Neural progenitor cell (in vitro differentiated cells): ENCODE data around the gene KAZALD1. TPM values are rescaled to one million over a fixed set of nuclear protein-coding genes. Genes with fewer than 3 reads are reported as not detected.

Experiments
- DNase-seq: peaks from one replicate; pipeline ENCODE4 v3.0.0-alpha.2; 2016; ENCODE audit warnings: low spot score
- H2AFZ ChIP-seq: fragments of 200-600 bp; sonication (generic); replicated peaks from 2 replicates; pipeline ENCODE4 v1.6.1; 2016; ENCODE audit warnings: antibody characterized with exemption
- H3F3A ChIP-seq: fragments of 200-600 bp; sonication (generic); 2 replicates; pipeline ENCODE4 v1.6.1; 2016; ENCODE audit warnings: antibody characterized with exemption, low read depth
- H3K27ac ChIP-seq: fragments of 200-600 bp; sonication (generic); 2 replicates; pipeline ENCODE4 v1.5.1; 2016; ENCODE audit warnings: mild to moderate bottlenecking
- H3K27me3 ChIP-seq: fragments of 200-600 bp; sonication (generic); 2 replicates; pipeline ENCODE4 v1.6.1; 2016; ENCODE audit warnings: mild to moderate bottlenecking, moderate library complexity
- H3K36me3 ChIP-seq: fragments of 200-600 bp; sonication (generic); 2 replicates; pipeline ENCODE4 v1.5.1; 2016
- H3K4me1 ChIP-seq: fragments of 200-600 bp; sonication (generic); 2 replicates; pipeline ENCODE4 v1.6.1; 2016; ENCODE audit warnings: mixed run types
- H3K4me2 ChIP-seq: fragments of 200-600 bp; sonication (generic); 2 replicates; pipeline ENCODE4 v1.6.1; 2016
- H3K4me3 ChIP-seq: fragments of 200-600 bp; sonication (generic); 2 replicates; pipeline ENCODE4 v1.5.1; 2016
- H3K79me2 ChIP-seq: fragments of 200-600 bp; sonication (generic); 2 replicates; pipeline ENCODE4 v1.6.1; 2016; ENCODE audit warnings: low read depth
- H3K9ac ChIP-seq: fragments of 200-600 bp; sonication (generic); 2 replicates; pipeline ENCODE4 v1.6.1; 2016
- H3K9me3 ChIP-seq: fragments of 200-600 bp; sonication (generic); 2 replicates; pipeline ENCODE4 v1.5.1; 2016; ENCODE audit warnings: low read depth
- H4K20me1 ChIP-seq: fragments of 200-600 bp; sonication (generic); 2 replicates; pipeline ENCODE4 v1.6.1; 2016; ENCODE audit warnings: low read depth
- H3K27ac Mint-ChIP-seq: 3 replicates; pipeline ENCODE4 v1.8.0; 2021; ENCODE audit warnings: mixed read lengths
- H3K27me3 Mint-ChIP-seq: 2 replicates; pipeline ENCODE4 v1.8.0; 2022; ENCODE audit warnings: low read depth, mild to moderate bottlenecking, inconsistent platforms, moderate library complexity, mixed read lengths; ENCODE audit not compliant: insufficient read depth
- H3K36me3 Mint-ChIP-seq: 3 replicates; pipeline ENCODE4 v1.8.0; 2021; ENCODE audit warnings: mixed read lengths
- H3K4me1 Mint-ChIP-seq: 3 replicates; pipeline ENCODE4 v1.8.0; 2021; ENCODE audit warnings: mixed read lengths
- H3K4me3 Mint-ChIP-seq: 3 replicates; pipeline ENCODE4 v1.8.0; 2021; ENCODE audit warnings: mild to moderate bottlenecking, moderate library complexity, mixed read lengths
- H3K9me3 Mint-ChIP-seq: 3 replicates; pipeline ENCODE4 v1.8.0; 2020; ENCODE audit warnings: mixed read lengths
- EZH2 ChIP-seq: fragments of 200-600 bp; sonication (generic); IDR thresholded peaks from 2 replicates; pipeline ENCODE4 v1.6.1; 2017; ENCODE audit warnings: antibody characterized with exemption, mild to moderate bottlenecking, moderate library complexity
- EZH2phosphoT487 ChIP-seq: fragments of 200-600 bp; sonication (generic); IDR thresholded peaks from 2 replicates; pipeline ENCODE4 v1.6.1; 2017; ENCODE audit warnings: antibody characterized with exemption
- total RNA-seq: library from RNA; depleted of rRNA; stranded (reverse); fragments of >200 nt; gene quantifications from 2 replicates; pipeline ENCODE4 v1.2.3, GENCODE V29; 2015; ENCODE audit warnings: low replicate concordance
- TF ChIP-seq, protein P1 (sequence below): fragments of 200-600 bp; sonication (generic); IDR thresholded peaks from 2 replicates; pipeline ENCODE4 v1.5.1; 2017; ENCODE audit warnings: antibody characterized with exemption, mild to moderate bottlenecking

KAZALD1 gene
- total RNA-seq, 1 donor from 2014 or later: 0.77 TPM

- Mint-ChIP-seq H3K4me3 (no peak overlapping the region), H3K27ac (no peak overlapping the region), H3K27me3 (peaks cover 49% of the 10 kb centered on the region), H3K4me1 (peaks cover 22% of the 10 kb centered on the region), H3K9me3 (no peaks in the 10 kb centered on the region), H3K36me3 (no peaks in the 10 kb centered on the region)
- Histone ChIP-seq H3K27me3 (peaks cover 81% of the 10 kb centered on the region), H3K79me2 (no peaks in the 10 kb centered on the region), H3K4me3 (no peak overlapping the region), H3K4me2 (no peak overlapping the region), H3K9me3 (no peaks in the 10 kb centered on the region), H2AFZ (no peak overlapping the region), H3K4me1 (peaks cover 11% of the 10 kb centered on the region), H4K20me1 (peaks cover 23% of the 10 kb centered on the region), H3F3A (no peaks in the 10 kb centered on the region), H3K9ac (no peak overlapping the region), H3K27ac (no peak overlapping the region), H3K36me3 (no peaks in the 10 kb centered on the region)
- TF ChIP-seq EZH2phosphoT487 (no peak), EZH2 (no peak)
- TF ChIP-seq, protein P1, sequence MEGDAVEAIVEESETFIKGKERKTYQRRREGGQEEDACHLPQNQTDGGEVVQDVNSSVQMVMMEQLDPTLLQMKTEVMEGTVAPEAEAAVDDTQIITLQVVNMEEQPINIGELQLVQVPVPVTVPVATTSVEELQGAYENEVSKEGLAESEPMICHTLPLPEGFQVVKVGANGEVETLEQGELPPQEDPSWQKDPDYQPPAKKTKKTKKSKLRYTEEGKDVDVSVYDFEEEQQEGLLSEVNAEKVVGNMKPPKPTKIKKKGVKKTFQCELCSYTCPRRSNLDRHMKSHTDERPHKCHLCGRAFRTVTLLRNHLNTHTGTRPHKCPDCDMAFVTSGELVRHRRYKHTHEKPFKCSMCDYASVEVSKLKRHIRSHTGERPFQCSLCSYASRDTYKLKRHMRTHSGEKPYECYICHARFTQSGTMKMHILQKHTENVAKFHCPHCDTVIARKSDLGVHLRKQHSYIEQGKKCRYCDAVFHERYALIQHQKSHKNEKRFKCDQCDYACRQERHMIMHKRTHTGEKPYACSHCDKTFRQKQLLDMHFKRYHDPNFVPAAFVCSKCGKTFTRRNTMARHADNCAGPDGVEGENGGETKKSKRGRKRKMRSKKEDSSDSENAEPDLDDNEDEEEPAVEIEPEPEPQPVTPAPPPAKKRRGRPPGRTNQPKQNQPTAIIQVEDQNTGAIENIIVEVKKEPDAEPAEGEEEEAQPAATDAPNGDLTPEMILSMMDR: no peak
- DNase-seq: no peak
These were observed 7.7 kb downstream of the KAZALD1 start for GRCh38 chr10:101069441-101069840.

DNA sequence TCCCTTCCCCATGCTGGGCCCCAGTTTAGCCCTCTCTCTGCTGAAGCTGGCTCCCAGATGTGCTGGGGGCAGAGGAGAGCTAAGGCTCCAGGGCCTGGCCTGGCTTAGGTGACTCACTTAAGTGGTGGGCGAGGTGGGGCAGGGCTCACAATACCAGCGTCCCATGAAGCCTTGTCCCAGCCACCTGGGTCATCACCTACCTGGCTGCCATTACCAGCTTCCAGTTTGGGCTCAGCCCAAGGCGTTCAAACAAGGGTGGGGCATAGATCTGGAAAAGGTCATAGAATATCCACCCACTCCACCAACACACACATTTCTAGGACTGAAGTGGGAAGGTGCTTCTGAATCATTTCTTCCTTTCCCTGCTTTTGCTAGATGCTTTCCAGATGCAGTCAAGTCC, 8.3 kb downstream of the KAZALD1 start:
- Histone ChIP-seq H3K79me2 (no peaks in the 10 kb centered on the region), H2AFZ (no peak overlapping the region), H4K20me1 (peaks cover 18% of the 10 kb centered on the region), H3K36me3 (no peaks in the 10 kb centered on the region), H3K4me2 (no peak overlapping the region), H3K4me3 (no peak overlapping the region), H3K9ac (no peak overlapping the region), H3K9me3 (no peaks in the 10 kb centered on the region), H3K4me1 (peaks cover 11% of the 10 kb centered on the region), H3K27ac (no peak overlapping the region), H3F3A (no peaks in the 10 kb centered on the region), H3K27me3 (peaks cover 81% of the 10 kb centered on the region)
- no peak for DNase-seq
- Mint-ChIP-seq H3K36me3 (no peaks in the 10 kb centered on the region), H3K27ac (no peak overlapping the region), H3K9me3 (no peaks in the 10 kb centered on the region), H3K4me1 (peaks cover 17% of the 10 kb centered on the region), H3K4me3 (no peak overlapping the region), H3K27me3 (peaks cover 44% of the 10 kb centered on the region)
- TF ChIP-seq, protein P1: no peak
- no peak for TF ChIP-seq EZH2
- TF ChIP-seq EZH2phosphoT487: no peak

- Histone ChIP-seq H3K79me2 (no peaks in the 10 kb centered on the region), H3K4me2 (no peak overlapping the region), H3K4me3 (no peak overlapping the region), H3K36me3 (no peaks in the 10 kb centered on the region), H3F3A (no peaks in the 10 kb centered on the region), H3K27ac (no peak overlapping the region), H3K9ac (no peak overlapping the region), H2AFZ (no peak overlapping the region), H3K27me3 (peaks cover 81% of the 10 kb centered on the region), H3K9me3 (no peaks in the 10 kb centered on the region), H3K4me1 (peaks cover 10% of the 10 kb centered on the region), H4K20me1 (peaks cover 16% of the 10 kb centered on the region)
- H3K4me3 Mint-ChIP-seq: no peak overlapping the region
- H3K9me3 Mint-ChIP-seq: no peaks in the 10 kb centered on the region
- H3K27ac Mint-ChIP-seq: no peak overlapping the region
- H3K27me3 Mint-ChIP-seq: peaks cover 43% of the 10 kb centered on the region
- no peak for DNase-seq
- no peaks in the 10 kb centered on the region for H3K36me3 Mint-ChIP-seq
- TF ChIP-seq, protein P1: no peak
- TF ChIP-seq EZH2 (no peak), EZH2phosphoT487 (no peak)
- peaks cover 15% of the 10 kb centered on the region for H3K4me1 Mint-ChIP-seq
These were observed 9.6 kb downstream of the KAZALD1 start for GRCh38 chr10:101071267-101071884.
